ENCODE data around the gene CRYAA. TPM values are rescaled to one million over a fixed set of nuclear protein-coding genes. Genes with fewer than 3 reads are reported as not detected.

The CRYAA gene
- polyA plus RNA-seq, 4 donors, result not detected

- DNase-seq (ENCODE audit: low read depth in 4 of 4, low spot score in 3 of 4), result no peak
Observed at GRCh38 chr21:43198376-43198775, 29.6 kb downstream of the CRYAA start.

- no peak for DNase-seq (ENCODE audit: low read depth in 4 of 4, low spot score in 3 of 4)
Observed at GRCh38 chr21:43201491-43201890, 32.7 kb downstream of the CRYAA start.

GRCh38 chr21:43203591-43203990, 34.8 kb downstream of the CRYAA start:
- no peak for DNase-seq (ENCODE audit: low read depth in 4 of 4, low spot score in 3 of 4)

GRCh38 chr21:43204638-43205037, 35.8 kb downstream of the CRYAA start:
- DNase-seq (ENCODE audit: low read depth in 4 of 4, low spot score in 3 of 4), result no peak

- no peak for DNase-seq (ENCODE audit: low read depth in 4 of 4, low spot score in 3 of 4)
Observed at GRCh38 chr21:43206231-43207042, 37.6 kb downstream of the CRYAA start.

- DNase-seq (ENCODE audit: low read depth in 4 of 4, low spot score in 3 of 4), result no peak
Observed at GRCh38 chr21:43207043-43207315, 38.2 kb downstream of the CRYAA start.

- no peak for DNase-seq (ENCODE audit: low read depth in 4 of 4, low spot score in 3 of 4)
Observed at GRCh38 chr21:43207868-43208267, 39.1 kb downstream of the CRYAA start.

- DNase-seq (ENCODE audit: low read depth in 4 of 4, low spot score in 3 of 4), result no peak
Observed at GRCh38 chr21:43208561-43209332, 39.9 kb downstream of the CRYAA start.

- DNase-seq (ENCODE audit: low read depth in 4 of 4, low spot score in 3 of 4), result no peak
Observed at GRCh38 chr21:43209575-43210453, 41.0 kb downstream of the CRYAA start.

- DNase-seq (ENCODE audit: low read depth in 4 of 4, low spot score in 3 of 4), result no peak
Observed at GRCh38 chr21:43210454-43211071, 41.8 kb downstream of the CRYAA start.

GRCh38 chr21:43211072-43211759, 42.4 kb downstream of the CRYAA start:
- DNase-seq (ENCODE audit: low read depth in 4 of 4, low spot score in 3 of 4), result no peak

- DNase-seq (ENCODE audit: low read depth in 4 of 4, low spot score in 3 of 4), result no peak
Observed at GRCh38 chr21:43211760-43212115, 42.9 kb downstream of the CRYAA start.

Other genes starting within 250 kb of the CRYAA start
- 1 to 10 TPM in 1 of 4 donors, under 1 TPM in 3; 0.29 to 1.2 (median 0.50) TPM for gene ERVH48-1, start 243.4 kb upstream of the CRYAA start, polyA plus RNA-seq (ENCODE audit: insufficient read length in 4 of 4)
- 10 to 100 TPM; 20.7 to 29.6 (median 25.6) TPM for gene PKNOX1, start 194.4 kb upstream of the CRYAA start, polyA plus RNA-seq (ENCODE audit: insufficient read length in 4 of 4)
- gene CBS, start 93.2 kb upstream of the CRYAA start, polyA plus RNA-seq (ENCODE audit: insufficient read length in 4 of 4), result 10 to 100 TPM in 3 of 4 donors, 1 to 10 TPM in 1; 3.6 to 57.5 (median 29.7) TPM
- gene U2AF1, start 61.4 kb upstream of the CRYAA start, polyA plus RNA-seq (ENCODE audit: insufficient read length in 4 of 4), result 10 to 100 TPM; 25.6 to 85.9 (median 36.5) TPM